NCI-H2196 (cell line): ENCODE results near the gene L3MBTL4.
"Not testable (repeated sequence)": the region's sequence is repeated elsewhere in the genome, so short reads cannot be mapped to it uniquely, and the experiment has no call there.

Experiments
- DNase-seq: peaks from one replicate; lab custom pipeline; 2025; ENCODE audit not compliant: unreplicated experiment; lab: John Stamatoyannopoulos, UW

L3MBTL4 gene

DNA sequence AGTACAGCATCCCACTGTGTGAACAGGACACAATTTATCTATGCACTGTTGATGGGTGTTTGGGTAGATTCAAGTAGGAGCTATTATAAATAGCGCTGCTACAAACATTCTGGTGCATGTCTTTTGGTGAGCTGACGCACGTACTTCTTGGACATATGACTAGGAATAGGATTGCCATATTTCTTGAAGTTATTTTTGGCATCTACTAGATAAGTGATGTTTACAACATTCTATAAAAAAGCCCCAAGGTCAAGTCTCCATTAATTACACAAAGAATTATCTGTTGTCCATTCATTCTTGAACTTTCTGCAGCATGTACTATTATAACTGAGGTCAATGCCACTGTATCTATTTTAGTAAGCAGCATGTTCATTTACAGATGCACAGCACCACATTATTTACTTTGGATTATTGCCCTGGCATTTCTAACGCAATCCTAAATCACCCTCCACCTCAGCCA is 293.9 kb downstream of the L3MBTL4 start:
- no peak for DNase-seq

DNA sequence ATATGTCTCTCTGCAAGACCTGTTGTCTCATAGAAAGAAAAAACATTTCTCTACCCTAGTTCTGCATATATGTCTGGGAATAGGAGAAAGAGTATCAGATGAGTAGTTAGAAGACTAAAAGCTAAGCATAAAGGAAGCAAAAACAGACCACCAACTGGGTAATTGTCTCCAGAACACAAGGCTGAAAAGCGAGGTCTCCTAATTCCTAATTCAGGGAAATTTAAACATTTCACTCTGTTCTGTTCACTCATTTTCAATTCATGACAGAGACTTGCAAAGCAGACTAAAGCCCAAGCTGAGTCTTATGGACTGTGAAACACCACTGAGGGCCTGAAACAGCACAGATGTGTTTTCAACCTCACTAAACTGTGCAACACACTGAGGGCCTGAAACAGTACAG is 294.9 kb downstream of the L3MBTL4 start:
- DNase-seq: no peak

DNA sequence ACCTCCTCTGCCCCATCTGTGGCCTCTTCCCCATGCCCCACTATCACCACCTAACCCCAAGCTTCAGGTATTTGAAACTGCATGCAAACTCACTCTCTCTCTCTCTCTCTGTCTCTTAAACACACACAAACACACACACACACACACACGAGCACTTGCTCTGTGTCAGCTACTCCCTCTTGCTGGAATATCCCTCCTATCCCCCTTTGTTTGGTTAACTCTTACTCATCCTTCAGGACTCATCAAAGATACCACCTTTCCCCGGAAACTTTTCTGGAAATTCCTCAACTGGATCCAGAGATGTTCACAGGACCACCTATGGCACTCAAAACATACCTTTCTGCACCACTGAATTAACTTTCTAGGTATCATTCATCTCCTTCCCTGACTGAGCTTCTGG is 296.6 kb downstream of the L3MBTL4 start:
- DNase-seq: no peak

DNA sequence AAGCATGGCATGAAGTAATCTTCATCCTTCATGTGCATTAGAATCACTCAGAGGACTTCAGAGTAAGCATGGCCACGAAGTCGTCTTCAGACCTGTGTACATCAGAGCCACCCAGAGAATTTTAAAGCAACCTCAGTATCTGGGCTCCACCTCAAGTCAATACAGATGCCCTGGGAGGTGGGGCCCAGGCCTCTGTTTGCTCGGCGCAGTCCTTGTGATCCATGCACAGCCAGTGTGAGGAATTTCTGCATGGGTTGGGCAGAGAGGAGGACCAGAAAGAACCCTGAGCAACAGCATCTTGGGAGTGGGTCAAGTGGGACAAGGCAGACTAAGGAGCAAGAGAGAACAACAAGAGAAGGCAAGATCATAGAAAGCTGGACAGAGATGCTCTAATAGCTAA is 299.0 kb downstream of the L3MBTL4 start:
- no peak for DNase-seq

DNA sequence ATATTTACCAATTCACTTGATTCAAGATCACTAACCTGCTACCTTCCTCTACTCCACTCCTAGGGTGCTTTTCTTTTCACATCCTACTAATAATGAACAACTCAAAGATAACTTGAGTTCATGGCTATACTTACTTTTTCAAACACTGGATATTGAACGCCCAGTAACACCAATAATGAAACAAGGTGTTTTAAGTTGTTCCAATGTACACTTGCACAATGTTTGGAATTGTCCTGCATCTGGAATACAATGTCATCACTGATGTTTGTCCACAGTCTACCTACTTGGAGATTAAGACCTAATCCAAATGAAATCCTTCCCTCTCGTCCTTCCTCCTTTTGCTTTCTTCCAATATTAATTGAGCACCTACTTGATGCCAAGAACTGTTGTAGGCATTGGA is 301.1 kb downstream of the L3MBTL4 start:
- DNase-seq: no peak

DNA sequence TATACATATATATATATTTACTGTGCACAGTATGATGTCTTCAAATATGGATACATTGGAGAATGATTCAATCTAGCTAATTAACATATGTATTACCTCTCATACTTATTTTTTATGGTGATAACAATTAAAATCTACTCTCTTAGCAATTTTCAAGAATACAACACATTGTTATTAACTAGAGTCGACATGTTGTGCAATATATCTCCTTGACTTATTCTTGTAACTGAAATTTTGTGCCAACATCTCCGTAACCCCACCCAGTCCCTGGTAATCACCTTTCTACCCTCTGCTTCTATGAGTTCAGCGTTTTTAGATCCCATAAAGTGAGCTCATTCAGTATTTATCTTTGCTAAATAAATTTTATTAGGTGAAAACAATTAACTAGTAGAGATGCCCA is 303.0 kb downstream of the L3MBTL4 start:
- DNase-seq: no peak

DNA sequence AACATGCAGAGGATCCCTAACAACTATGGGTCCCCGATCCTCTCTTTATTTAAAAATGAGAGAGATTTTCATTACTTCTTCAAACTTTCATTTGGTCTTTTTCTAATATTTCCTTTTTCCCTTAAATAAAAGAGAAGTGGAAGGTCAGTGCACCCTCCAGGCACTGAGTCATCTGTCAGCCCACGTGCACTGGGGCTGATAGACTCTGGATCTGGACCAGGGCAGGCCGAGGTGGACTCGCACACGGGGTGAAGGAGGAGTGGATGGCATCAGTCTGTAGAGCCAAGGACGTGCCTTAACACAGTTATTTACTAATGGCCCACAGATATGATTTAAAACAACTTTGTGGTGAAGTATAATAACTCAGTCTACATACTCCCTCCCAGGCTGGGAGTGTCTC is 305.0 kb downstream of the L3MBTL4 start:
- DNase-seq: no peak

DNA sequence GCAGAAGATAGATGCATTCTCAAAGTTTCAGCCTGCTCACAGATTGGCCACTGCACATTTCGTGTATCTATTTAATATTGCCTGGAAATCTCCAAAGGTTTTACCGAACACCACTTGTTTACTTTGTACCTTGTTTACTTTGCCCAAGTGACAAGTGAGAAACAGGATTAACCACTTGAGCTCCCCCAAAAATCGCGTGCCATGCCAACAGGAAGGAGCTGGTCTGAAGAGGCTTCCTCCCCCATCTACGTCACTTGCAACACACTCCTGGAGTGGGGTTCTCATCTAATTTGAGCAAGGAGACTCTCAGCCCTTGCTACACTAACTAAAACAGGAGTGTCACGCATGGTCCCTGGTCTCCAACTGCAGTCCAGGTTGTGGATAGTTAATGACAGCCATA is 306.9 kb downstream of the L3MBTL4 start:
- no peak for DNase-seq

DNA sequence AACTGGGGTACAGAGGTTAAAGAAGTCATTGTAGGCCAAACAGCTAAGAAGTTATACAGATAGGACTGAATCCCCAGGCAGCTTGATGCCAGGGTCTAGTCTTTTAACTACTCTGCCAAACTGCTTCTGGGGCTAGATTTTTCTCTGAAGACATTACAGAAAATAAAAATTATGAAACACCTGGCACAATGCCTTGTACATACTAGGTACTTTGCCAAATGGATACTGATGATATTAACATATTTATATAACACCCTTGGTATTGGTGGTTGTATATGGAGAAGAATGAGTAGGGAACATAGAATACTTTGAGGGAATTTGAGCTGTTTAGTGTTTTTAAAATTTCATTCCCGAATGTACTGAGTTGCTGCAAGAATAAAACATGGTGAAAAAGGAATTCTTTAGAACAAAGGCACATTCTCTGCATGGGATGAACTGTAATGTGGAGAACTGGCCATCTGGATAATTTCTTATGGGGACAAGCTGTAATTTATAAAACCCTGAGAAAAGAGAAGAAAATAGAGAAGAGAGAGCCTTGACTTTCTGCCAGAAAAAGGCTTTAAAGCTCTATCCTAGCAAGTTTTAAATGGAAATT is 308.5 kb downstream of the L3MBTL4 start:
- DNase-seq: no peak

DNA sequence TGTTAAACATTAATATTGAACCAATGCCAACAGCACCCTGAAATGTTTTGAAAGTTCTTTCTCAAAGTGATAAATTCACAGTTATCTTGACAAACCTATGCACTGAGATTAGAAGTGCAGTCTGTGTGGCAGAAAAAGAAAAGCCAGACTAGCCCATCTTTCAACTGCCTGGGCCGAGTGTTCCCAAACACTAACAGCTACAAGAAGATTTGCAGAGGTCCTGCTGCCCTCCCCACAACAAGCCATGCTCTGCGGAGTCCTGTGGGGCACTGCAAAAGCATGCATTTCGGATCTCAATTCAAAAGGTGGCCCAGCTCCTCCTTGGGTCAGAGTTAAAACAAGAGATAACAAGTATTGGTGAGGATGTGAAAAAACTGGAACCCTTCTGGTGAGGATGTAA is 311.0 kb downstream of the L3MBTL4 start:
- DNase-seq: no peak

DNA sequence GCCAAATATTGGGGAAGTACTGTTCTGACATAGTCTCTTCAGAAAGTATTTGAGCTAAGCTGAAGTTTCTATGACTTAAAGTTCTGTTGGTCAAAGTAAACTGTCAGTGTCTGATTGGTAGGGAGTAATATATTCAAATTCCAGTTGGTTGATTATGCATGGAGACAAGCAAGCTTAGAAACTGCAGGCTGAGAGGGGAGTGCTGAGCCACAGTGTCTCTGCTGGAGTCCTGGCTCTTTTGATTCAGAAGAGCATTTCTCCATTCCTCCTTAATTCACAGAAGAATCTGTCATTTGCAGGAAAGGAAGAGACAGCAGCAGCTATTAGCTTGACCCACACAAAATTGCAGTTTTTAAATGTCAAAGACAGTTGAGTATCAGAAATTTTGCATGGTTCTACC is 318.0 kb downstream of the L3MBTL4 start:
- DNase-seq: no peak

DNA sequence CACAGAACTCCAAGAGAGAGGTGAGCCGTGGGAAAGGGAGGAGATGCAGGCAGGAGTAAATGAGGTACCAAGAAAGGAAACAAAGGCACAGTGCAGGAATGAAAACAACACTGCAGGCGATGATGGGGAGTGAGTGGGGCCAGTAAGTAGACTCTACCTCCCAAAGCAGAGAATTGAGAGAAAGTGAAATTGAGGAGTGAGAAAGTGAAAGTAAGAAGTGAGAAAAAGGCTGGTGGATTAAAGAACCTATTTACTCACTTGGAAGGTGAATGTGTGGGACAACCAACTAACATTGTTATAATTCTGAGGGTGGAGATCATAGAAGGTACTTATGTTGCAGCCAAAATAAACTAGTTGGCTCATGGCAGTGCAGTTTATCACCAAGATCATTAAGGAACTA is 326.3 kb downstream of the L3MBTL4 start:
- DNase-seq: no peak

DNA sequence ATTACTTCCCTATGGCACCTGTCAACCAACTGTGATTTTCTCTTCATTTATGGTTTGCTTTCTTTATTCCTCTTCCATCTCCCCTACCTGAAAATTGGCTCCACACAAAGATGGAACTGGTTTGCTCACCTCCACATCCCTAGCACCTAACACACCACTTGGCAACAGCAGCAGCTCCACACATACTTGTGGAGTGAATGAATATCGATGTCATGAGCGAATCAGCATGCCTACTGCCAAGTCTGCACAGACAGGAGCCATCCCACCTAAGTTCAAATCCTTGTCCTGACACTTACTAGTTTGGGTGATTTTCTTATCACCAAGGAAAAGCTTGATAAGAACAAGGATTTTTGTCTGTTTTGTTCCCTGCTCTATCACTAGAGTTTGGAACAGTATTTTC is 328.0 kb downstream of the L3MBTL4 start:
- no peak for DNase-seq

DNA sequence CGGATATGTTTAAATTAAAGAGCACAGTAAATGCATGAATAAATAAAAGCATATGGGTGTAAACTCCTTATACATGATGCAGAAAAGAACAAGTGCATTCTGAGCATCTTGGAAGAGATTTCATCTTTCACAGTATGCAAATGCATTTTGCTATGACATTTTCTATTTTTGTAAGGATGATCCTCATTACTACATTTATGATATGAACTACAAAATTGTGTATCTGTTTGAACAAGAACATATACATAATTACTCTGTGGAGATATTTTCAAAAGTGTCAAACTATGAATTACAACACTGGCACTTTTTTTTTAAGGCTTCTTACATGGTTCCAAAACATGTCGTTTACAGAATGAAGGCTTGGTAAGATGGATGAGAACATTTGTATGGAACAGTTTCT is 335.3 kb downstream of the L3MBTL4 start:
- DNase-seq: no peak

DNA sequence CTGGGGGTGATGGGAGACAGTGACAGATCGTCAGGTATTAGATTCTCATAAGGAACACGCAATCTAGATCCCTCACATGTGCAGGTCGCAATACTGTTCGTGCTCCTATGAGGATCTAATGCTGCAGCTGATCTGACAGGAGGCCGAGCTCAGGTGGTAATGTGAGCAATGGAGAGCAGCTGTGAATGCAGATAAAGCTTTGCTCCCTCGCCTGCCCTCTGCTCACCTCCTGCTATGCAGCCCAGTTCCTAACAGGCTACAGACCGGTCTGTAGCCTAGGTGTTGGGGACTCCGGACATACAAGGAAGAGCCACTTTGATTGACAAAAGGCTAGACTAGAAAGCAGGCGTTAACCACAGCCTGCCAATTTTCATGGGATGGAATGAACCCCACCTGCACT is 335.8 kb downstream of the L3MBTL4 start:
- DNase-seq: no peak

DNA sequence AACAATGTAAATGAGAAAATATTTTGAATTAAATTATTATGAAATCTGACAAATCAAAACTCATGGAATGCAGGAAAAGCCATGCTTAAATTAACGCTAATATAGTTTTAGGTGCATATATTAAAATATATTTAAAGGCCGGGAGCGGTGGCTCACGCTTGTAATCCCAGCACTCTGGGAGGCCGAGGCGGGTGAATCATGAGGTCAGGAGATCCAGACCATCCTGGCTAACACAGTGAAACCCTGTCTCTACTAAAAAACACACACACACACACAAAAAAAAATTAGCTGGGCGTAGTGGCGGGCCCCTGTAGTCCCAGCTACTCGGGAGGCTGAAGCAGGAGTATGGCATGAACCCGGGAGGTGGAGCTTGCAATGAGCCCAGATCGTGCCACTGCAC is 342.3 kb downstream of the L3MBTL4 start:
- DNase-seq: not testable (repeated sequence)

DNA sequence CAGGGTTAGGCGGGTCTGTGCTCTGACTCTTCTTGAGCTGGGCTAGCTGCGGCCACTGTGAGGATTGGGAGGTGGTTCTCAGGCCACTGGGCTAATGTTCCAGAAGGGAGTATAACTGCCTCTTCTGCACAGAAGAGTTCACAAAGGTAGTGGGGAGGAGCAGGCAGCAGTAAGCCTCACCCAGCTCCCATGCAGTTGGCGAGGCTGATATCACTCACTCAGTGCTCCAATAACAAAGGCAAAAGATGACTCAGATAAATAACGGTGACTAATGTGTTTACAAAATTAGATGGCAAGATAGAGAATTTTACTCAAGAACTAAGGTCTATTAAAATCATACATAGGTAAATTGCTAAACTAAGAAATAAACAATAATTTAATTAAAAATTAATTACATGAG is 345.2 kb downstream of the L3MBTL4 start:
- DNase-seq: no peak

DNA sequence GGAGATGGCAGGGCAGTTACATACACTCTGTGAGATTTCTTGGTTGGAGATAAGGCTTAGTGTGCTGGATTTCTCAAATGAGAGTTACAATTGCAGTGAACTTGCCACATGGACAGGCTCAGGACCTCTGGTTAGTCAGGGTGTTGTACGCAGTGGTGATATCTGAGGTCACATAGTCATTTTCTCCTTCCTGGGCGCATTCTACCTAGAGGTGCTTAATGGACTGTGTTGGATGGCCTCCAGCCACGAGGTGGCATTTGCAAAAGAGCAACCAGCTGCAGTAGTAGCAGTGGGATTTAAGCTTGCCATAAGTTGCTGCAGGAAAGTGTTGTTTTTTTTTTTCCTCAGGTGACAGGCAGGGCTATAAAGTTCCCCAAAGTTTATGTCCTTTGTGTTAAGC is 345.6 kb downstream of the L3MBTL4 start:
- DNase-seq: no peak

DNA sequence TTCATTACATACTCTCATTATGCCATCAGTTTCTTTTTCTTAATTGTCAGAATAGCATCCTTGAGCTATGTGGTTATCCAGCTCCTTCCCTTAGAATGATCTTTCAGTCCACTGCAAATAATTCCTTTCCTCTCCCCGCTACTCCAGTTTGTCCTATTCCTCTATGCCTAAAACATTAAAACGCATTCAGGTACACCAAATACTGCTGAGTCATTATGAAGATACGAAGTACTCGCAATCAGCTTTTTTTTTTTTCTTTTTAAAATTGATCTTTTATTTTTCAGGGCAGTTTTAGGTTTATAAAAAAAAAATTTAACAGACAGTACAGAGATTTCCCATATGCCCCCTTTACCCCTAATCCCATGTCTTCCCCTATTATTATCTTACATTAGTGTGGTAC is 354.6 kb downstream of the L3MBTL4 start:
- no peak for DNase-seq

DNA sequence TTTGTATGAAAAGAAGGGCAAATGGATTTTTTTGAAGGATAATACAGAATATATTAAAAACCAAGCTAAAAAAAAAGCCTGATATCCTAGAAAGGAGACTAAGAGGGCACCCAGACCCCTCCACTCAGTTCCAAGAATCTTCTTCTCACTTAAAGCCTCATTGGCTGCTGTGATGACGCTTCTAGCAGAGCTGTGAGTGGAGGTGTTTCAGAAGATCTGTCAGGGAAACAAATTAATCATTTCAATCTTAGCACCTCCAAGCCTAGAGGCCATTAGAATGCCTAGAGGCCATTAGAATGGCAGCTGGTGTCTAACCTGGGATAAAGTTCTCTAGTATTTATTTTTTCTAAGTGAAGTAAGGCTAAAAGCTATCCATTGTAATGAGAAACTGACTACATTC is 355.2 kb downstream of the L3MBTL4 start:
- DNase-seq: no peak

DNA sequence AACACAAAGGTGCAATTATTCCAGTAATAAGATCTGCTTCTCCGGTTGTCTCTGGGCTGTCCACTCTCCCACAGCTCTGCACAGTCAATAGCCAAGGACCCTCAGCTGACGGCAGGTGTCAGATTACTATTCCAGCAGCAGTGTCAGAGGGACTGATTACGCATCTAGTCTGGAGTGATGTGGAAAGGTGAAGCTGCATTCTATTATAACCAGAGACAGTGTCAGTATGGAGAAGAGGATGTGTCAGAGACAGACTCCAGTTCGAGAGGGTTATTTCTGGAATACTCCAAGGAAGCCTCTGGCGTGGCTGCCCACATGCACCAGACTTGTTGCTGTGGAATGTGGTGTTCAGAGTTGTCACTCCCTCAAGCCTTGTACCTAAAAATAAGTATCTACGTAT is 355.8 kb downstream of the L3MBTL4 start:
- DNase-seq: no peak

DNA sequence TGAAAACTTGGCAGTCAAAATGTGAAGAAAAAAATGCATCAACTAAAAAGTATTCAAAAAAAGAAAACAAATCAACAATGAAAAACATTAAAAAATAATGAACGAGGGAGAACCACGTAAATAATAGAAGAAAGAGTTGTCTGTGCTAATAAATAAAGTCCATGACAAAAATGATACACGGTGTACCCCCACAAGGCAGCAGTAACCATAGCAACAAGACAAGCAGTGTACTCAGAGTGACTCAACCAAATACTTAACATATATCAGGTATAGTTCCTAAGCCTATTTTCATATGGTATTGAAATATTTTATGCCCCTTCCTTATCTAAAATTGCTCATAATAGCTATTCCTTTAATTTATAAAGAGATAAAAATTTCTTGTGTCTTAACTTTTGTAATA is 357.1 kb downstream of the L3MBTL4 start:
- no peak for DNase-seq

DNA sequence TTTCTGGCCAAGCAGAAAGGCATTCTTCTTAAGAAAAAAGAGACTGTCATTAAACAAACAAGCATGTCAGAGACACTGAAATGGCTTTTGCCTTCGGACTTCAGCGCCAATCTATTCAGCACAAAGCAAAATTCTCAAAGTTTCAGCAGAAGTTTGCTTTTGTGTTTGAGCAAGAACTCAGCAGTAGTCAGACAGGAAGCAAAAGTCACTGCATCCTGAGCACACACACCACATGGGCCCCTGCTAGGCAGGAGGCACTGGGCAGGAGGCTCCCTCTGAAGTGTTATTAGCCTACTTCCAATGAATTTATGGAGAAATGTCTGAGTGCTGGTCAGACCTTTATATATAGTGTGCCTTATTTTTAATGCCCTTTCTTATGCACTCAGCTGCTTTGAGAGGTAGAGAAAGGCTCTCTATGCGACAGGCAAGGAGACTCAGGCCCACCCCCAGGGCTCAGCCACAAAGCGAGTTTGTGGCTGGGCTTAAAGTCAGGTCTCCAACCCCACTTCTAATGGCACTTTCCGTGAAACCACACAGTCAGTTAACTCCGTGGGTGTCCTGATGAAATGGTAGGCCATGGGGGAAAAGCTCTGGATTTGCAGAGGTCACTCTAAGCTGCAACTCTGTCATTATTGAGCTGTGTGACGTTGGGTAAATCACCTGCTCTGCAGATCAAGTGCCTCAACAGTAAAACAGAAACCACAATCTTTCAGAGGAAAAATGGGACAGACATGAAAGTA is 358.4 kb downstream of the L3MBTL4 start:
- no peak for DNase-seq
